DMS53 (cell line): Measurements from ENCODE around the gene FRK.
"Not testable (repeated sequence)": the region's sequence is repeated elsewhere in the genome, so short reads cannot be mapped to it uniquely, and the experiment has no call there.

Experiments used
- DNase-seq: peaks from one replicate; lab custom pipeline; 2025; lab: John Stamatoyannopoulos, UW

The FRK gene

GRCh38 chr6:116008470-116009243 lies 52.0 kb downstream of the FRK start:
- DNase-seq = no peak

GRCh38 chr6:116004841-116005815 lies 55.6 kb downstream of the FRK start:
- no peak for DNase-seq

- no peak for DNase-seq
Observed at GRCh38 chr6:116003668-116004067, 57.0 kb downstream of the FRK start.

GRCh38 chr6:116002756-116003155 lies 57.9 kb downstream of the FRK start:
- DNase-seq = no peak

GRCh38 chr6:115999235-115999634 lies 61.5 kb downstream of the FRK start:
- DNase-seq = no peak

- DNase-seq = no peak
Observed at GRCh38 chr6:115997990-115998585, 62.6 kb downstream of the FRK start.

GRCh38 chr6:115986026-115986425 lies 74.7 kb downstream of the FRK start:
- DNase-seq = no peak

- peak; percentile 32 for DNase-seq
Observed at GRCh38 chr6:115984809-115985208, 75.9 kb downstream of the FRK start.

- peak; percentile 58 for DNase-seq
Observed at GRCh38 chr6:115983998-115984397, 76.7 kb downstream of the FRK start.

GRCh38 chr6:115982453-115982852 lies 78.2 kb downstream of the FRK start:
- DNase-seq = peak; percentile 78

GRCh38 chr6:115977220-115977619 lies 83.5 kb downstream of the FRK start:
- peak; percentile 3 for DNase-seq

- DNase-seq = no peak
Observed at GRCh38 chr6:115976321-115976870, 84.3 kb downstream of the FRK start.

- DNase-seq = peak; percentile 7
Observed at GRCh38 chr6:115972679-115973078, 88.0 kb downstream of the FRK start.

- DNase-seq = no peak
Observed at GRCh38 chr6:115971785-115972184, 88.9 kb downstream of the FRK start.

GRCh38 chr6:115969930-115970273 lies 90.8 kb downstream of the FRK start:
- DNase-seq = peak; percentile 25

GRCh38 chr6:115969207-115969929 lies 91.3 kb downstream of the FRK start:
- DNase-seq = peak; percentile 61

- not testable (repeated sequence) for DNase-seq
Observed at GRCh38 chr6:115960286-115960685, 100.4 kb downstream of the FRK start.

GRCh38 chr6:115958958-115959357 lies 101.7 kb downstream of the FRK start:
- DNase-seq = no peak

- DNase-seq = no peak
Observed at GRCh38 chr6:115954740-115955139, 106.0 kb downstream of the FRK start.

GRCh38 chr6:115948751-115949150 lies 111.9 kb downstream of the FRK start:
- no peak for DNase-seq

- peak; percentile 8 for DNase-seq
Observed at GRCh38 chr6:115947966-115948541, 112.6 kb downstream of the FRK start.
